HepG2 (cell line): ENCODE results near the gene TSPAN9. TPM values are rescaled to one million over a fixed set of nuclear protein-coding genes. Genes with fewer than 3 reads are reported as not detected.

Experiments
- ATAC-seq: fragments of 200-7000 bp; cut with Tn5 transposase; 3 replicates; pipeline ENCODE4 v1.9.1; 2020; ENCODE audit warnings: mild to moderate bottlenecking, moderate library complexity
- BruUV-seq: library from RNA; stranded (reverse); fragments of 400-500 nt; replicated peaks from 2 replicates; lab custom pipeline; 2021; lab: Mats Ljungman, UMichigan
- CTCF ChIA-PET: fragments of 300-600 bp; formaldehyde crosslinking; extraction: SDS; loops from one replicate; lab custom pipeline; 2021; ENCODE audit warnings: low total read pairs, inconsistent platforms, low intra/inter-chr PET ratio; lab: Yijun Ruan, JAX
- POLR2A ChIA-PET: fragments of 350-600 bp; sonication (Branson Sonifier 250); formaldehyde crosslinking; loops from one replicate; lab custom pipeline; 2020; ENCODE audit warnings: antibody characterized with exemption, inconsistent platforms; lab: Yijun Ruan, JAX
- DNase-seq: peaks from one replicate; pipeline ENCODE4 v3.0.0-alpha.2; 2015; ENCODE audit warnings: low spot score
- FAIRE-seq: peaks from 3 replicates; lab custom pipeline; 2011; peaks lifted over from hg19 to GRCh38; lab: Jason Lieb, UNC
- H2AFZ ChIP-seq: one replicate; pipeline ENCODE4 v1.6.1; 2011; ENCODE audit warnings: low read length, inconsistent platforms
- H3K27ac ChIP-seq: fragments of 300-600 bp; 3 replicates; pipeline ENCODE4 v1.8.0; 2011; ENCODE audit warnings: mixed run types, mild to moderate bottlenecking, mixed read lengths, low read length, inconsistent platforms; ENCODE audit not compliant: insufficient read depth; ENCODE audit errors: extremely low read length
- H3K27me3 ChIP-seq, 2 experiments: fragments of 200-600 bp in 1 of 2; 2 replicates in 1 of 2; 3 replicates in 1 of 2; pipeline versions ENCODE4 v1.6.0 to v1.8.0; 2011; ENCODE audit warnings: low read length in 2 of 2, mild to moderate bottlenecking in 2 of 2, moderate library complexity in 2 of 2, inconsistent platforms in 1 of 2; ENCODE audit not compliant: insufficient read depth in 2 of 2, control insufficient read depth in 1 of 2
- H3K36me3 ChIP-seq, 2 experiments: fragments of 200-600 bp in 1 of 2; replicated peaks in 1 of 2; 2 replicates in 1 of 2; 3 replicates in 1 of 2; pipeline versions ENCODE4 v1.5.1 to v1.8.0; 2011; ENCODE audit warnings: low read length in 2 of 2, inconsistent platforms in 1 of 2; ENCODE audit not compliant: insufficient read depth in 2 of 2, control insufficient read depth in 1 of 2
- H3K4me1 ChIP-seq: 2 replicates; pipeline ENCODE4 v1.5.1; 2012; ENCODE audit warnings: low read length, inconsistent platforms; ENCODE audit not compliant: insufficient read depth
- H3K4me2 ChIP-seq: 2 replicates; pipeline ENCODE4 v1.6.0; 2011; ENCODE audit warnings: low read depth, low read length, inconsistent platforms
- H3K4me3 ChIP-seq, 3 experiments: fragments of 200-600 bp in 1 of 3; sonication (generic), shearing (Covaris generic) in 1 of 3; replicated peaks in 1 of 3; 2 replicates each; pipeline ENCODE4 v1.5.1; 2011 to 2016; ENCODE audit warnings: low read length in 3 of 3, inconsistent platforms in 2 of 3, low read depth in 2 of 3, mild to moderate bottlenecking in 2 of 3, control low read depth in 1 of 3, mixed read lengths in 1 of 3; ENCODE audit not compliant: insufficient read depth in 1 of 3
- H3K79me2 ChIP-seq: one replicate; pipeline ENCODE4 v1.6.1; 2011; ENCODE audit warnings: low read length, inconsistent platforms; ENCODE audit not compliant: insufficient read depth
- H3K9ac ChIP-seq: 2 replicates; pipeline ENCODE4 v1.6.0; 2011; ENCODE audit warnings: mild to moderate bottlenecking, low read depth, low read length, inconsistent platforms; ENCODE audit not compliant: insufficient read depth
- H3K9me3 ChIP-seq: 2 replicates; pipeline ENCODE4 v1.5.1; 2012; ENCODE audit warnings: mild to moderate bottlenecking, low read length
- H4K20me1 ChIP-seq: 2 replicates; pipeline ENCODE4 v1.6.0; 2011; ENCODE audit warnings: inconsistent platforms, mild to moderate bottlenecking, low read length, moderate library complexity; ENCODE audit not compliant: insufficient read depth
- ARNT ChIP-seq: fragments of 450-650 bp; IDR thresholded peaks from 2 replicates; pipeline ENCODE4 v1.6.1; 2017
- EED ChIP-seq: sonication (generic); formaldehyde crosslinking; IDR thresholded peaks from 2 replicates; pipeline ENCODE4 v1.5.0; 2020; ENCODE audit warnings: mild to moderate bottlenecking, missing genetic modification reagents
- FLYWCH1 ChIP-seq: sonication (generic); formaldehyde crosslinking; IDR thresholded peaks from 2 replicates; pipeline ENCODE4 v1.8.1; 2023; ENCODE audit warnings: mild to moderate bottlenecking, missing genetic modification reagents
- FOXC1 ChIP-seq: sonication (generic); formaldehyde crosslinking; IDR thresholded peaks from 2 replicates; pipeline ENCODE4 v1.8.0; 2022; ENCODE audit warnings: mild to moderate bottlenecking, missing genetic modification reagents, borderline replicate concordance
- GLI4 ChIP-seq: sonication (generic); formaldehyde crosslinking; IDR thresholded peaks from 2 replicates; pipeline ENCODE4 v1.5.1; 2020; ENCODE audit warnings: missing genetic modification reagents, mild to moderate bottlenecking, moderate library complexity, borderline replicate concordance
- NCOA2 ChIP-seq: sonication (generic); formaldehyde crosslinking; IDR thresholded peaks from 2 replicates; pipeline ENCODE4 v1.8.0; 2022; ENCODE audit warnings: inconsistent platforms
- ZFP41 ChIP-seq: sonication (generic); formaldehyde crosslinking; IDR thresholded peaks from 2 replicates; pipeline ENCODE4 v1.4.0; 2020; ENCODE audit warnings: mild to moderate bottlenecking, missing genetic modification reagents, borderline replicate concordance
- ZNF101 ChIP-seq: sonication (generic); formaldehyde crosslinking; IDR thresholded peaks from 2 replicates; pipeline ENCODE4 v1.4.0; 2020; ENCODE audit warnings: mild to moderate bottlenecking, low read depth, missing genetic modification reagents, borderline replicate concordance
- ZNF570 ChIP-seq: sonication (generic); formaldehyde crosslinking; IDR thresholded peaks from 2 replicates; pipeline ENCODE4 v1.4.0; 2020; ENCODE audit warnings: mild to moderate bottlenecking, missing genetic modification reagents, borderline replicate concordance
- ZNF672 ChIP-seq: sonication (generic); formaldehyde crosslinking; IDR thresholded peaks from 2 replicates; pipeline ENCODE4 v1.8.1; 2022; ENCODE audit warnings: missing genetic modification reagents
- WGBS: methylation state at CpG from one replicate; pipeline ENCODE4 v1.1.6; 2017; ENCODE audit warnings: low lambda C conversion rate; 5-methylcytosine and 5-hydroxymethylcytosine counted together
- in situ Hi-C: cut with HindIII; loops from 2 replicates; pipeline ENCODE4 v1.10.0; 2017; ENCODE audit warnings: low pct_unique_long_range_greater_than_20kb; ENCODE audit not compliant: extremely low pct_ligation_motif_present
- intact Hi-C: fragments of 100-400 bp; cut with micrococcal nuclease; formaldehyde crosslinking; loops from one replicate; pipeline ENCODE4 v1.10.0; 2022; ENCODE audit not compliant: unreplicated experiment
- polyA plus RNA-seq, 8 experiments: library from polyadenylated mRNA; depleted of rRNA in 3 of 8; stranded (reverse) in 7 of 8; unstranded in 1 of 8; fragments of >200 nt; fragmentation: Illumina TruSeq in 4 of 8; extraction: Trizol in 4 of 8; gene quantifications; 2 replicates each; pipeline versions ENCODE4 v1.2.1 to v1.2.3, GENCODE V29; 2011 to 2016; ENCODE audit warnings: low read depth in 4 of 8, missing spikeins in 1 of 8, mixed read lengths in 1 of 8; ENCODE audit not compliant: insufficient read depth in 1 of 8
- total RNA-seq, 5 experiments: library from RNA; depleted of rRNA; stranded (reverse); fragments of >200 nt; fragmentation: Illumina TruSeq; extraction: Trizol; gene quantifications; 2 replicates each; pipeline ENCODE4 v1.2.3, GENCODE V29; 2016; ENCODE audit warnings: low read depth in 1 of 5
- TF ChIP-seq, protein P1 (sequence below): sonication (generic); formaldehyde crosslinking; IDR thresholded peaks from 2 replicates; pipeline ENCODE4 v1.4.0; 2020; ENCODE audit warnings: missing genetic modification reagents
- TF ChIP-seq, protein P2 (sequence below): sonication (generic); formaldehyde crosslinking; IDR thresholded peaks from 2 replicates; pipeline ENCODE4 v1.8.1; 2022; ENCODE audit warnings: low read depth, mild to moderate bottlenecking, missing genetic modification reagents

Gene TSPAN9
- total and polyA plus RNA-seq, 2 of the 13 experiments (the other 11 are each of a cell fraction or from before 2014, with no cell fraction given), result 18.1 to 42.3 TPM

GRCh38 chr12:3189282-3189681 is 112.1 kb downstream of the TSPAN9 start:
- POLR2A ChIA-PET, result no interaction called here
- no peaks in the 10 kb centered on the region for H3K36me3 ChIP-seq

GRCh38 chr12:3190101-3190500 is 112.9 kb downstream of the TSPAN9 start:
- FAIRE-seq, result no peak
- Histone ChIP-seq H3K4me1 (no peaks in the 10 kb centered on the region), H3K9ac (no peak overlapping the region), H3K27ac (no peak overlapping the region), H3K27me3 (no peaks in the 10 kb centered on the region), H3K4me3 (no peak overlapping the region), H3K4me2 (no peak overlapping the region), H4K20me1 (peaks cover 23% of the 10 kb centered on the region; the same call in 1 of the 2 replicates), H3K79me2 (no peaks in the 10 kb centered on the region), H3K9me3 (no peaks in the 10 kb centered on the region), H3K36me3 (no peaks in the 10 kb centered on the region), H2AFZ (no peak overlapping the region)
- no peak for ATAC-seq
- intact Hi-C loops (no loop called here), in situ Hi-C loops (no loop called here)
- ChIA-PET POLR2A (no interaction called here), CTCF (no interaction called here)
- no TSS peak for BruUV-seq
- WGBS, result 75% methylated on average over 9 of the region's 9 CpGs
- DNase-seq, result no peak
- TF ChIP-seq, protein P1, sequence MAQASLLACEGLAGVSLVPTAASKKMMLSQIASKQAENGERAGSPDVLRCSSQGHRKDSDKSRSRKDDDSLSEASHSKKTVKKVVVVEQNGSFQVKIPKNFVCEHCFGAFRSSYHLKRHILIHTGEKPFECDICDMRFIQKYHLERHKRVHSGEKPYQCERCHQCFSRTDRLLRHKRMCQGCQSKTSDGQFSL (CRISPR knock-in tag), result no peak
- TF ChIP-seq ZFP41 (CRISPR knock-in tag) (no peak), EED (CRISPR knock-in tag) (no peak), ZNF101 (CRISPR knock-in tag) (no peak), FOXC1 (CRISPR knock-in tag) (no peak), ZNF570 (CRISPR knock-in tag) (no peak), GLI4 (CRISPR knock-in tag) (no peak)

More at GRCh38 chr12:3189282-3189681, 112.1 kb downstream of the TSPAN9 start:
- DNase-seq, result no peak
- CTCF ChIA-PET, result no interaction called here
- Histone ChIP-seq H3K4me3 (no peak overlapping the region), H3K27me3 (no peaks in the 10 kb centered on the region), H4K20me1 (peaks cover 26% of the 10 kb centered on the region; the same call in 1 of the 2 replicates), H2AFZ (no peak overlapping the region), H3K27ac (no peak overlapping the region), H3K4me1 (no peaks in the 10 kb centered on the region), H3K9ac (no peak overlapping the region), H3K9me3 (no peaks in the 10 kb centered on the region), H3K4me2 (no peak overlapping the region), H3K79me2 (no peaks in the 10 kb centered on the region)
- WGBS, result 83% methylated on average over 1 of the region's 2 CpGs
- no peak for ATAC-seq
- FAIRE-seq, result no peak
- in situ Hi-C loops, result no loop called here
- no TSS peak for BruUV-seq
- intact Hi-C loops, result no loop called here
- TF ChIP-seq NCOA2 (CRISPR knock-in tag), result no peak
- no peak for TF ChIP-seq ZNF672
- TF ChIP-seq, protein P2, sequence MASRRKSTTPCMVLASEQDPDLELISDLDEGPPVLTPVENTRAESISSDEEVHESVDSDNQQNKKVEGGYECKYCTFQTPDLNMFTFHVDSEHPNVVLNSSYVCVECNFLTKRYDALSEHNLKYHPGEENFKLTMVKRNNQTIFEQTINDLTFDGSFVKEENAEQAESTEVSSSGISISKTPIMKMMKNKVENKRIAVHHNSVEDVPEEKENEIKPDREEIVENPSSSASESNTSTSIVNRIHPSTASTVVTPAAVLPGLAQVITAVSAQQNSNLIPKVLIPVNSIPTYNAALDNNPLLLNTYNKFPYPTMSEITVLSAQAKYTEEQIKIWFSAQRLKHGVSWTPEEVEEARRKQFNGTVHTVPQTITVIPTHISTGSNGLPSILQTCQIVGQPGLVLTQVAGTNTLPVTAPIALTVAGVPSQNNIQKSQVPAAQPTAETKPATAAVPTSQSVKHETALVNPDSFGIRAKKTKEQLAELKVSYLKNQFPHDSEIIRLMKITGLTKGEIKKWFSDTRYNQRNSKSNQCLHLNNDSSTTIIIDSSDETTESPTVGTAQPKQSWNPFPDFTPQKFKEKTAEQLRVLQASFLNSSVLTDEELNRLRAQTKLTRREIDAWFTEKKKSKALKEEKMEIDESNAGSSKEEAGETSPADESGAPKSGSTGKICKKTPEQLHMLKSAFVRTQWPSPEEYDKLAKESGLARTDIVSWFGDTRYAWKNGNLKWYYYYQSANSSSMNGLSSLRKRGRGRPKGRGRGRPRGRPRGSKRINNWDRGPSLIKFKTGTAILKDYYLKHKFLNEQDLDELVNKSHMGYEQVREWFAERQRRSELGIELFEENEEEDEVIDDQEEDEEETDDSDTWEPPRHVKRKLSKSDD (CRISPR knock-in tag), result no peak
- TF ChIP-seq ARNT, result no peak
- TF ChIP-seq FLYWCH1 (CRISPR knock-in tag), result no peak
